HCT116 (cell line): ENCODE data around the gene WDR13. TPM values are rescaled to one million over a fixed set of nuclear protein-coding genes. Genes with fewer than 3 reads are reported as not detected.
A peak's percentile ranks its signal among the peaks of the same experiment; 100 is the strongest.
"Not testable (repeated sequence)": the region's sequence is repeated elsewhere in the genome, so short reads cannot be mapped to it uniquely, and the experiment has no call there.

ENCODE experiments used
- ATAC-seq: fragments of 200-7000 bp; cut with Tn5 transposase; 2 replicates; pipeline ENCODE4 v1.9.1; 2020; ENCODE audit warnings: mild to moderate bottlenecking, moderate library complexity
- BruUV-seq: library from RNA; stranded (reverse); fragments of 400-500 nt; replicated peaks from 2 replicates; lab custom pipeline; 2021; lab: Mats Ljungman, UMichigan
- CTCF ChIA-PET: fragments of 300-600 bp; sonication (Branson Sonifier 250); formaldehyde crosslinking; loops from one replicate; lab custom pipeline; 2021; ENCODE audit warnings: antibody characterized with exemption; lab: Charles Lee
- POLR2A ChIA-PET: fragments of 300-600, 350-600 bp; sonication (Branson Sonifier 250); formaldehyde crosslinking; loops from one replicate; lab custom pipeline; 2021; ENCODE audit warnings: antibody characterized with exemption; lab: Charles Lee
- RAD21 ChIA-PET, 2 experiments: fragments of 300-600 bp; sonication (Branson Sonifier 250); formaldehyde crosslinking; loops; one replicate each; lab custom pipeline; 2023; ENCODE audit warnings: low total read pairs in 2 of 2; ENCODE audit not compliant: uncharacterized antibody in 2 of 2, unreplicated experiment in 2 of 2, low non-redundant PET in 1 of 2; lab: Charles Lee
- DNase-seq: peaks from one replicate; pipeline ENCODE4 v3.0.0-alpha.2; 2010; ENCODE audit warnings: low read depth, low spot score
- H2AFZ ChIP-seq: fragments of 200-600 bp; shearing (Covaris generic), sonication (generic); 2 replicates; pipeline ENCODE4 v1.6.1; 2017; ENCODE audit warnings: low read depth, mixed run types, mixed read lengths, antibody characterized with exemption, low read length; ENCODE audit not compliant: poor library complexity, severe bottlenecking
- H3K27ac ChIP-seq: 2 replicates; pipeline ENCODE4 v1.5.1; 2012; ENCODE audit warnings: low read depth, low read length
- H3K27me3 ChIP-seq: fragments of 200-600 bp; sonication (generic); 2 replicates; pipeline ENCODE4 v1.6.1; 2016; ENCODE audit warnings: mixed run types, low read length, mixed read lengths; ENCODE audit not compliant: insufficient read depth
- H3K36me3 ChIP-seq, 2 experiments: fragments of 200-500 bp in 1 of 2; fragments of 200-600 bp in 1 of 2; sonication (Bioruptor generic) in 1 of 2; sonication (generic) in 1 of 2; 2 replicates each; pipeline versions ENCODE4 v1.5.1 to v1.6.1; 2014 to 2016; ENCODE audit warnings: low read length in 2 of 2, inconsistent platforms in 1 of 2, mixed read lengths in 1 of 2, mixed run types in 1 of 2; ENCODE audit not compliant: insufficient read depth in 2 of 2, control insufficient read depth in 1 of 2
- H3K4me1 ChIP-seq, 2 experiments: fragments of 200-600 bp in 1 of 2; sonication (generic) in 1 of 2; 2 replicates each; pipeline versions ENCODE4 v1.5.1 to v1.6.1; 2012 to 2017; ENCODE audit warnings: low read length in 2 of 2, inconsistent platforms in 1 of 2, mild to moderate bottlenecking in 1 of 2, mixed read lengths in 1 of 2, mixed run types in 1 of 2, moderate library complexity in 1 of 2; ENCODE audit not compliant: insufficient read depth in 2 of 2, control insufficient read depth in 1 of 2
- H3K4me2 ChIP-seq: fragments of 200-600 bp; sonication (generic); 2 replicates; pipeline ENCODE4 v1.6.1; 2017; ENCODE audit warnings: mixed run types, low read length, mixed read lengths
- H3K4me3 ChIP-seq, 2 experiments: fragments of 200-600 bp in 1 of 2; sonication (generic) in 1 of 2; replicated peaks in 1 of 2; 2 replicates each; pipeline ENCODE4 v1.5.1; 2011 to 2016; ENCODE audit warnings: low read length in 2 of 2, control low read depth in 1 of 2, low read depth in 1 of 2, mild to moderate bottlenecking in 1 of 2, mixed read lengths in 1 of 2, mixed run types in 1 of 2
- H3K79me2 ChIP-seq: fragments of 200-600 bp; sonication (generic); 2 replicates; pipeline ENCODE4 v1.6.1; 2017; ENCODE audit warnings: mild to moderate bottlenecking, mixed run types, low read length, moderate library complexity, mixed read lengths; ENCODE audit not compliant: insufficient read depth
- H3K9ac ChIP-seq: fragments of 200-600 bp; sonication (generic); 2 replicates; pipeline ENCODE4 v1.6.1; 2016; ENCODE audit warnings: low read length, mixed read lengths
- H3K9me2 ChIP-seq: fragments of 200-600 bp; sonication (generic), shearing (Covaris generic); 2 replicates; pipeline ENCODE4 v1.6.1; 2017; ENCODE audit warnings: mixed run types, mild to moderate bottlenecking, moderate library complexity; ENCODE audit not compliant: insufficient read depth
- H3K9me3 ChIP-seq, 2 experiments: fragments of 200-500 bp in 1 of 2; fragments of 200-600 bp in 1 of 2; sonication (Bioruptor generic) in 1 of 2; sonication (generic) in 1 of 2; 2 replicates each; pipeline ENCODE4 v1.6.1; 2014 to 2017; ENCODE audit warnings: low read length in 2 of 2, mixed read lengths in 2 of 2, inconsistent platforms in 1 of 2, low read depth in 1 of 2, mild to moderate bottlenecking in 1 of 2, mixed run types in 1 of 2, moderate library complexity in 1 of 2; ENCODE audit not compliant: control insufficient read depth in 1 of 2, insufficient read depth in 1 of 2
- H4K20me1 ChIP-seq: fragments of 200-600 bp; sonication (generic), shearing (Covaris generic); 2 replicates; pipeline ENCODE4 v1.6.1; 2017; ENCODE audit warnings: mixed run types, mild to moderate bottlenecking, moderate library complexity; ENCODE audit not compliant: insufficient read depth
- ATF3 ChIP-seq: IDR thresholded peaks from 2 replicates; pipeline ENCODE4 v1.6.1; 2012
- FOSL1 ChIP-seq: IDR thresholded peaks from 2 replicates; pipeline ENCODE4 v1.6.1; 2012; ENCODE audit warnings: low read depth
- intact Hi-C: fragments of 100-400 bp; cut with micrococcal nuclease; formaldehyde crosslinking; loops from 2 replicates; pipeline ENCODE4 v1.10.0; 2022
- total RNA-seq: library from RNA; stranded (reverse); gene quantifications from one replicate; pipeline ENCODE4 v1.2.1, GENCODE V29; 2021; ENCODE audit not compliant: unreplicated experiment

The WDR13 gene
- total RNA-seq, 1 experiment from 2014 or later: 54.0 TPM

- intact Hi-C loops, H3K27me3 ChIP-seq, BruUV-seq, H3K36me3 ChIP-seq, CTCF ChIA-PET, POLR2A ChIA-PET, H4K20me1 ChIP-seq, DNase-seq, H3K27ac ChIP-seq, H3K4me3 ChIP-seq, H3K4me2 ChIP-seq, RAD21 ChIA-PET, H3K9me3 ChIP-seq, H3K9ac ChIP-seq, H3K4me1 ChIP-seq, H3K79me2 ChIP-seq, H2AFZ ChIP-seq, ATAC-seq, H3K9me2 ChIP-seq: not testable (repeated sequence)
Observed at GRCh38 chrX:48555731-48556325, 41.5 kb upstream of the WDR13 start.

- ChIA-PET RAD21 (no interaction called here), POLR2A (interaction anchor here (0.7 kb wide), 1 partner anchor 596 kb away, joined by 3 read pairs; no protein-coding TSS in a partner anchor), CTCF (no interaction called here)
- H3K9me3 ChIP-seq: no peaks in the 10 kb centered on the region
- H3K4me1 ChIP-seq: peaks cover 0 to 9% of the 10 kb centered on the region in 2 experiments; a peak in 2 of 4 replicates
- H3K4me3 ChIP-seq: no peak overlapping the region
- DNase-seq (no peak), ATAC-seq (peak; percentile 68)
- H3K27me3 ChIP-seq: no peaks in the 10 kb centered on the region
- no TSS peak for BruUV-seq
- no peak overlapping the region for H2AFZ ChIP-seq
- H3K27ac ChIP-seq: no peak overlapping the region
- H3K9me2 ChIP-seq: no peaks in the 10 kb centered on the region
- no peak for TF ChIP-seq ATF3
- TF ChIP-seq FOSL1: peak; percentile 53; the same call in 1 of the 2 replicates
- TF ChIP-seq, all 23 proteins: peak for 1
- Histone ChIP-seq H3K79me2 (no peaks in the 10 kb centered on the region), H3K36me3 (no peaks in the 10 kb centered on the region), H3K9ac (no peak overlapping the region), H4K20me1 (no peaks in the 10 kb centered on the region), H3K4me2 (0 out of 2 replicates have a peak overlapping the region, but pooled peaks have one; percentile 14)
- intact Hi-C loops: no loop called here
Observed at GRCh38 chrX:48558271-48558670, 39.0 kb upstream of the WDR13 start.
